ENCODE results near the gene TTC9C. TPM values are rescaled to one million over a fixed set of nuclear protein-coding genes. Genes with fewer than 3 reads are reported as not detected.

The TTC9C gene
- total and polyA plus RNA-seq, 2 of the 13 experiments (the other 11 are each of a cell fraction or from before 2014, with no cell fraction given): 28.0 to 36.4 TPM

DNA sequence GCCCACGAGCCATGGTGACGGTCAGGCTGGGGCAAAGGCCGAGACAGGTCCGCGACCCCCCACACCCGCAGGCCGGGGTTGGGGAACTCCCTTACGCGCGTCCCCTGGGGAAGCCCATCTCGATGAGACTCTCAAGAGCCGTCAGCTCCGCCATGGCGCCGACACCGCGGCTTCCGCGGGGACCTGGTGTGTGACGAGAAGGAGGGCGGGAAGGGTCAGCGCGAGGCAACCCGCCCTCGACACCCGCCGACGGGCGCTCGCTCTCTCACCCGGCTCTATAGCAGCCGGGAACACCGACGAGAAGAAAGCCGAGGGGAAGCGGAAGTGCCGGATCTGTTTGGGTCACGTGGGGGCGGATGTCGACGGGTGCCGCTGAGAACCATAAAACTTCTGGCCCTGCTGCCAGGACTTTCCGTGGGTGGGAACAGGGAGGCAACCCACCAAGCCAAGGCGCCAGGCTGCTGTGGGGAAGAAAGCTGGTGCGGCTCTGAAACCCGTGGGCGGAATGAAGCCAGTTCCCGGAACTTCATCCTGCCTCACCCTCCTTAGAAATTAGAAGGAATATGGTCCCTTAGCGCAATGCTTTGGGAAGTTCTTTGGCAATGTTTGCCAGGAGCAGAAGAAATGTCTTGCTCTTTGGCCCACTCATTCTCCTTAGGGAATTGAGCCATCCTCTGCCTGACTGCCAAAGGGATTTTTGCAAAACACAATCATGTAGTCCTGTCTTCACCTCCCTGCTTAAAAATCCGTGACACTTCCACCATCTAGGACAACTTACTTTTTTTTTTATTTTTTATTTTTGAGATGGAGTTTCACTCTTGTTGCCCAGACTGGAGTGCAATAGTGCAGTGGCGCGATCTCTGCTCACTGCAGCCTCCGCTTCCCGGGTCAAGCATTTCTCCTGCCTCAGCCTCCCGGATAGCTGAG, 49.3 kb upstream of the TTC9C start, which contains the start of gene UBXN1 (continued):
- TF ChIP-seq, protein P1, sequence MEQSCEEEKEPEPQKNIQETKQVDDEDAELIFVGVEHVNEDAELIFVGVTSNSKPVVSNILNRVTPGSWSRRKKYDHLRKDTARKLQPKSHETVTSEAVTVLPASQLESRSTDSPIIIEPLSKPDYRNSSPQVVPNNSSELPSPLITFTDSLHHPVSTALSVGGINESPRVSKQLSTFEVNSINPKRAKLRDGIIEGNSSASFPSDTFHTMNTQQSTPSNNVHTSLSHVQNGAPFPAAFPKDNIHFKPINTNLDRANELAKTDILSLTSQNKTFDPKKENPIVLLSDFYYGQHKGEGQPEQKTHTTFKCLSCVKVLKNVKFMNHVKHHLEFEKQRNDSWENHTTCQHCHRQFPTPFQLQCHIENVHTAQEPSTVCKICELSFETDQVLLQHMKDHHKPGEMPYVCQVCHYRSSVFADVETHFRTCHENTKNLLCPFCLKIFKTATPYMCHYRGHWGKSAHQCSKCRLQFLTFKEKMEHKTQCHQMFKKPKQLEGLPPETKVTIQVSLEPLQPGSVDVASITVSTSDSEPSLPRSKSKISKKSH (CRISPR knock-in tag; IDR thresholded peaks at IDR 0.05; ENCODE audit: borderline replicate concordance): no peak; the same call in 1 of the 2 replicates
- no peak for TF ChIP-seq TBL1XR1 (IDR thresholded peaks at IDR 0.05; ENCODE audit: borderline replicate concordance, low read length, partially characterized antibody)
- TF ChIP-seq, protein P2, sequence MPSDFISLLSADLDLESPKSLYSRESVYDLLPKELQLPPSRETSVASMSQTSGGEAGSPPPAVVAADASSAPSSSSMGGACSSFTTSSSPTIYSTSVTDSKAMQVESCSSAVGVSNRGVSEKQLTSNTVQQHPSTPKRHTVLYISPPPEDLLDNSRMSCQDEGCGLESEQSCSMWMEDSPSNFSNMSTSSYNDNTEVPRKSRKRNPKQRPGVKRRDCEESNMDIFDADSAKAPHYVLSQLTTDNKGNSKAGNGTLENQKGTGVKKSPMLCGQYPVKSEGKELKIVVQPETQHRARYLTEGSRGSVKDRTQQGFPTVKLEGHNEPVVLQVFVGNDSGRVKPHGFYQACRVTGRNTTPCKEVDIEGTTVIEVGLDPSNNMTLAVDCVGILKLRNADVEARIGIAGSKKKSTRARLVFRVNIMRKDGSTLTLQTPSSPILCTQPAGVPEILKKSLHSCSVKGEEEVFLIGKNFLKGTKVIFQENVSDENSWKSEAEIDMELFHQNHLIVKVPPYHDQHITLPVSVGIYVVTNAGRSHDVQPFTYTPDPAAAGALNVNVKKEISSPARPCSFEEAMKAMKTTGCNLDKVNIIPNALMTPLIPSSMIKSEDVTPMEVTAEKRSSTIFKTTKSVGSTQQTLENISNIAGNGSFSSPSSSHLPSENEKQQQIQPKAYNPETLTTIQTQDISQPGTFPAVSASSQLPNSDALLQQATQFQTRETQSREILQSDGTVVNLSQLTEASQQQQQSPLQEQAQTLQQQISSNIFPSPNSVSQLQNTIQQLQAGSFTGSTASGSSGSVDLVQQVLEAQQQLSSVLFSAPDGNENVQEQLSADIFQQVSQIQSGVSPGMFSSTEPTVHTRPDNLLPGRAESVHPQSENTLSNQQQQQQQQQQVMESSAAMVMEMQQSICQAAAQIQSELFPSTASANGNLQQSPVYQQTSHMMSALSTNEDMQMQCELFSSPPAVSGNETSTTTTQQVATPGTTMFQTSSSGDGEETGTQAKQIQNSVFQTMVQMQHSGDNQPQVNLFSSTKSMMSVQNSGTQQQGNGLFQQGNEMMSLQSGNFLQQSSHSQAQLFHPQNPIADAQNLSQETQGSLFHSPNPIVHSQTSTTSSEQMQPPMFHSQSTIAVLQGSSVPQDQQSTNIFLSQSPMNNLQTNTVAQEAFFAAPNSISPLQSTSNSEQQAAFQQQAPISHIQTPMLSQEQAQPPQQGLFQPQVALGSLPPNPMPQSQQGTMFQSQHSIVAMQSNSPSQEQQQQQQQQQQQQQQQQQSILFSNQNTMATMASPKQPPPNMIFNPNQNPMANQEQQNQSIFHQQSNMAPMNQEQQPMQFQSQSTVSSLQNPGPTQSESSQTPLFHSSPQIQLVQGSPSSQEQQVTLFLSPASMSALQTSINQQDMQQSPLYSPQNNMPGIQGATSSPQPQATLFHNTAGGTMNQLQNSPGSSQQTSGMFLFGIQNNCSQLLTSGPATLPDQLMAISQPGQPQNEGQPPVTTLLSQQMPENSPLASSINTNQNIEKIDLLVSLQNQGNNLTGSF (CRISPR knock-in tag; IDR thresholded peaks at IDR 0.05): 0 out of 2 replicates have a peak, but pooled peaks have one; percentile 34
- no peak; the same call in none of the 2 replicates for TF ChIP-seq POLR2AphosphoS5 (IDR thresholded peaks at IDR 0.05; ENCODE audit: low read depth, low read length)
- TF ChIP-seq, protein P3, sequence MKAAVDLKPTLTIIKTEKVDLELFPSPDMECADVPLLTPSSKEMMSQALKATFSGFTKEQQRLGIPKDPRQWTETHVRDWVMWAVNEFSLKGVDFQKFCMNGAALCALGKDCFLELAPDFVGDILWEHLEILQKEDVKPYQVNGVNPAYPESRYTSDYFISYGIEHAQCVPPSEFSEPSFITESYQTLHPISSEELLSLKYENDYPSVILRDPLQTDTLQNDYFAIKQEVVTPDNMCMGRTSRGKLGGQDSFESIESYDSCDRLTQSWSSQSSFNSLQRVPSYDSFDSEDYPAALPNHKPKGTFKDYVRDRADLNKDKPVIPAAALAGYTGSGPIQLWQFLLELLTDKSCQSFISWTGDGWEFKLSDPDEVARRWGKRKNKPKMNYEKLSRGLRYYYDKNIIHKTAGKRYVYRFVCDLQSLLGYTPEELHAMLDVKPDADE (CRISPR knock-in tag; IDR thresholded peaks at IDR 0.05): no peak
- TF ChIP-seq, protein P4, sequence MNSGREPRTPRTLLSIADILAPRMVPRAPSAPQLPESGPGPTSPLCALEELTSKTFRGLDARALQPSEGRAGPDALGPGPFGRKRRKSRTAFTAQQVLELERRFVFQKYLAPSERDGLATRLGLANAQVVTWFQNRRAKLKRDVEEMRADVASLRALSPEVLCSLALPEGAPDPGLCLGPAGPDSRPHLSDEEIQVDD (CRISPR knock-in tag; IDR thresholded peaks at IDR 0.05; ENCODE audit: borderline replicate concordance): no peak
- no peak for TF ChIP-seq EP300 (IDR thresholded peaks at IDR 0.05; ENCODE audit: low read depth in 2 of 2, low read length in 2 of 2)
- TF ChIP-seq EP300 (CRISPR knock-in tag; IDR thresholded peaks at IDR 0.05; ENCODE audit: borderline replicate concordance): 0 out of 2 replicates have a peak, but pooled peaks have one; percentile 11
- TF ChIP-seq, protein P5, sequence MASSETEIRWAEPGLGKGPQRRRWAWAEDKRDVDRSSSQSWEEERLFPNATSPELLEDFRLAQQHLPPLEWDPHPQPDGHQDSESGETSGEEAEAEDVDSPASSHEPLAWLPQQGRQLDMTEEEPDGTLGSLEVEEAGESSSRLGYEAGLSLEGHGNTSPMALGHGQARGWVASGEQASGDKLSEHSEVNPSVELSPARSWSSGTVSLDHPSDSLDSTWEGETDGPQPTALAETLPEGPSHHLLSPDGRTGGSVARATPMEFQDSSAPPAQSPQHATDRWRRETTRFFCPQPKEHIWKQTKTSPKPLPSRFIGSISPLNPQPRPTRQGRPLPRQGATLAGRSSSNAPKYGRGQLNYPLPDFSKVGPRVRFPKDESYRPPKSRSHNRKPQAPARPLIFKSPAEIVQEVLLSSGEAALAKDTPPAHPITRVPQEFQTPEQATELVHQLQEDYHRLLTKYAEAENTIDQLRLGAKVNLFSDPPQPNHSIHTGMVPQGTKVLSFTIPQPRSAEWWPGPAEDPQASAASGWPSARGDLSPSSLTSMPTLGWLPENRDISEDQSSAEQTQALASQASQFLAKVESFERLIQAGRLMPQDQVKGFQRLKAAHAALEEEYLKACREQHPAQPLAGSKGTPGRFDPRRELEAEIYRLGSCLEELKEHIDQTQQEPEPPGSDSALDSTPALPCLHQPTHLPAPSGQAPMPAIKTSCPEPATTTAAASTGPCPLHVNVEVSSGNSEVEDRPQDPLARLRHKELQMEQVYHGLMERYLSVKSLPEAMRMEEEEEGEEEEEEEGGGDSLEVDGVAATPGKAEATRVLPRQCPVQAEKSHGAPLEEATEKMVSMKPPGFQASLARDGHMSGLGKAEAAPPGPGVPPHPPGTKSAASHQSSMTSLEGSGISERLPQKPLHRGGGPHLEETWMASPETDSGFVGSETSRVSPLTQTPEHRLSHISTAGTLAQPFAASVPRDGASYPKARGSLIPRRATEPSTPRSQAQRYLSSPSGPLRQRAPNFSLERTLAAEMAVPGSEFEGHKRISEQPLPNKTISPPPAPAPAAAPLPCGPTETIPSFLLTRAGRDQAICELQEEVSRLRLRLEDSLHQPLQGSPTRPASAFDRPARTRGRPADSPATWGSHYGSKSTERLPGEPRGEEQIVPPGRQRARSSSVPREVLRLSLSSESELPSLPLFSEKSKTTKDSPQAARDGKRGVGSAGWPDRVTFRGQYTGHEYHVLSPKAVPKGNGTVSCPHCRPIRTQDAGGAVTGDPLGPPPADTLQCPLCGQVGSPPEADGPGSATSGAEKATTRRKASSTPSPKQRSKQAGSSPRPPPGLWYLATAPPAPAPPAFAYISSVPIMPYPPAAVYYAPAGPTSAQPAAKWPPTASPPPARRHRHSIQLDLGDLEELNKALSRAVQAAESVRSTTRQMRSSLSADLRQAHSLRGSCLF (CRISPR knock-in tag; IDR thresholded peaks at IDR 0.05; ENCODE audit: borderline replicate concordance): no peak
- peak; percentile 75 for TF ChIP-seq JARID2 (CRISPR knock-in tag; IDR thresholded peaks at IDR 0.05; ENCODE audit: insufficient replicate concordance)
- peak; percentile 61; the same call in 1 of the 2 replicates for TF ChIP-seq ZNF746 (CRISPR knock-in tag; IDR thresholded peaks at IDR 0.05)
- peak; percentile 92 for TF ChIP-seq PHF8 (CRISPR knock-in tag; IDR thresholded peaks at IDR 0.05)
